GM21717 (cell line): ENCODE measurements around the gene ITSN1.
"Not testable (repeated sequence)": the region's sequence is repeated elsewhere in the genome, so short reads cannot be mapped to it uniquely, and the experiment has no call there.

Source experiments
- ATAC-seq: cut with Tn5 transposase; IDR thresholded peaks from one replicate; pipeline ENCODE4 v1.9.1; 2021; ENCODE audit warnings: mild to moderate bottlenecking, moderate library complexity; ENCODE audit not compliant: unreplicated experiment

ITSN1 gene

GRCh38 chr21:33642027-33642895 is at the start of gene ITSN1:
Gene ITSN1, plus strand, starts transcription at chr21:33642501. Its CDS starts 76,328 bp downstream, at chr21:33718829.
- peak; percentile 87 for ATAC-seq

GRCh38 chr21:33598051-33598450 is 44.2 kb upstream of the ITSN1 start:
- no peak for ATAC-seq

GRCh38 chr21:33608559-33608958 is 33.7 kb upstream of the ITSN1 start:
- no peak for ATAC-seq

GRCh38 chr21:33611006-33611744 is 31.1 kb upstream of the ITSN1 start:
- no peak for ATAC-seq

GRCh38 chr21:33617565-33617964 is 24.7 kb upstream of the ITSN1 start:
- not testable (repeated sequence) for ATAC-seq

- ATAC-seq, result no peak
These were observed 23.9 kb upstream of the ITSN1 start for GRCh38 chr21:33618407-33618806.

- ATAC-seq, result no peak
These were observed 22.6 kb upstream of the ITSN1 start for GRCh38 chr21:33619726-33620125.

GRCh38 chr21:33622253-33622652 is 20.0 kb upstream of the ITSN1 start:
- ATAC-seq, result no peak

- not testable (repeated sequence) for ATAC-seq
These were observed 16.1 kb upstream of the ITSN1 start for GRCh38 chr21:33626151-33626550.

- no peak for ATAC-seq
These were observed 8.0 kb upstream of the ITSN1 start for GRCh38 chr21:33634254-33634653.

- no peak for ATAC-seq
These were observed 1.5 kb upstream of the ITSN1 start for GRCh38 chr21:33640697-33641351.

GRCh38 chr21:33641352-33642026 is 812 bp upstream of the ITSN1 start, which contains the start of gene CRYZL1:
Gene CRYZL1, minus strand, starts transcription at chr21:33641741. Its CDS starts 10,190 bp downstream, at chr21:33631551.
- peak; percentile 77 for ATAC-seq

- no peak for ATAC-seq
These were observed 776 bp downstream of the ITSN1 start for GRCh38 chr21:33642896-33643657.

GRCh38 chr21:33643658-33644311 is 1.5 kb downstream of the ITSN1 start:
- no peak for ATAC-seq

GRCh38 chr21:33644383-33645074 is 2.2 kb downstream of the ITSN1 start:
- no peak for ATAC-seq

GRCh38 chr21:33645730-33646129 is 3.4 kb downstream of the ITSN1 start:
- no peak for ATAC-seq

- ATAC-seq, result no peak
These were observed 5.3 kb downstream of the ITSN1 start for GRCh38 chr21:33647587-33647986.

- ATAC-seq, result no peak
These were observed 6.3 kb downstream of the ITSN1 start for GRCh38 chr21:33648555-33648954.

GRCh38 chr21:33650230-33650629 is 7.9 kb downstream of the ITSN1 start:
- ATAC-seq, result no peak
